Ishikawa (cell line): ENCODE results near the gene GSTO2.

Experiments
- CEBPB ChIP-seq: IDR thresholded peaks from 2 replicates; pipeline ENCODE4 v1.6.1; 2012
- EP300 ChIP-seq: IDR thresholded peaks from 2 replicates; pipeline ENCODE4 v1.6.1; 2012; ENCODE audit warnings: borderline replicate concordance
- FOXM1 ChIP-seq: IDR thresholded peaks from 2 replicates; pipeline ENCODE4 v1.6.1; 2012; ENCODE audit warnings: low read depth, borderline replicate concordance
- RAD21 ChIP-seq: IDR thresholded peaks from 2 replicates; pipeline ENCODE4 v1.6.1; 2012; ENCODE audit warnings: low read depth
- TAF1 ChIP-seq: IDR thresholded peaks from 2 replicates; pipeline ENCODE4 v1.6.1; 2012; ENCODE audit warnings: low read depth, mild to moderate bottlenecking
- TCF12 ChIP-seq: IDR thresholded peaks from 2 replicates; pipeline ENCODE4 v1.6.1; 2012; ENCODE audit warnings: low read depth
- TEAD4 ChIP-seq: IDR thresholded peaks from 2 replicates; pipeline ENCODE4 v1.6.1; 2012
- YY1 ChIP-seq: IDR thresholded peaks from 2 replicates; pipeline ENCODE4 v1.6.1; 2012; ENCODE audit warnings: low read depth
- TF ChIP-seq, protein P1 (sequence below): IDR thresholded peaks from 2 replicates; pipeline ENCODE4 v1.6.1; 2012; ENCODE audit warnings: low read depth, mild to moderate bottlenecking

GRCh38 chr10:104243512-104243911 lies 25.5 kb upstream of the GSTO2 start:
- TF ChIP-seq CEBPB (no peak), TCF12 (no peak), RAD21 (no peak), FOXM1 (no peak), TAF1 (no peak), TEAD4 (no peak), YY1 (no peak), EP300 (no peak)
- TF ChIP-seq, protein P1, sequence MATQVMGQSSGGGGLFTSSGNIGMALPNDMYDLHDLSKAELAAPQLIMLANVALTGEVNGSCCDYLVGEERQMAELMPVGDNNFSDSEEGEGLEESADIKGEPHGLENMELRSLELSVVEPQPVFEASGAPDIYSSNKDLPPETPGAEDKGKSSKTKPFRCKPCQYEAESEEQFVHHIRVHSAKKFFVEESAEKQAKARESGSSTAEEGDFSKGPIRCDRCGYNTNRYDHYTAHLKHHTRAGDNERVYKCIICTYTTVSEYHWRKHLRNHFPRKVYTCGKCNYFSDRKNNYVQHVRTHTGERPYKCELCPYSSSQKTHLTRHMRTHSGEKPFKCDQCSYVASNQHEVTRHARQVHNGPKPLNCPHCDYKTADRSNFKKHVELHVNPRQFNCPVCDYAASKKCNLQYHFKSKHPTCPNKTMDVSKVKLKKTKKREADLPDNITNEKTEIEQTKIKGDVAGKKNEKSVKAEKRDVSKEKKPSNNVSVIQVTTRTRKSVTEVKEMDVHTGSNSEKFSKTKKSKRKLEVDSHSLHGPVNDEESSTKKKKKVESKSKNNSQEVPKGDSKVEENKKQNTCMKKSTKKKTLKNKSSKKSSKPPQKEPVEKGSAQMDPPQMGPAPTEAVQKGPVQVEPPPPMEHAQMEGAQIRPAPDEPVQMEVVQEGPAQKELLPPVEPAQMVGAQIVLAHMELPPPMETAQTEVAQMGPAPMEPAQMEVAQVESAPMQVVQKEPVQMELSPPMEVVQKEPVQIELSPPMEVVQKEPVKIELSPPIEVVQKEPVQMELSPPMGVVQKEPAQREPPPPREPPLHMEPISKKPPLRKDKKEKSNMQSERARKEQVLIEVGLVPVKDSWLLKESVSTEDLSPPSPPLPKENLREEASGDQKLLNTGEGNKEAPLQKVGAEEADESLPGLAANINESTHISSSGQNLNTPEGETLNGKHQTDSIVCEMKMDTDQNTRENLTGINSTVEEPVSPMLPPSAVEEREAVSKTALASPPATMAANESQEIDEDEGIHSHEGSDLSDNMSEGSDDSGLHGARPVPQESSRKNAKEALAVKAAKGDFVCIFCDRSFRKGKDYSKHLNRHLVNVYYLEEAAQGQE, result no peak
